PFSK-1 (cell line): ENCODE results near the gene EPHA8.

Source experiments
- POLR2AphosphoS5 ChIP-seq: IDR thresholded peaks from 2 replicates; pipeline ENCODE4 v1.6.1; 2012; ENCODE audit warnings: low read depth, mild to moderate bottlenecking, control low read depth, low read length, moderate library complexity
- TAF1 ChIP-seq: IDR thresholded peaks from 2 replicates; pipeline ENCODE4 v1.6.1; 2012; ENCODE audit warnings: low read length, control low read depth, borderline replicate concordance; ENCODE audit not compliant: insufficient read depth

- no peak for TF ChIP-seq POLR2AphosphoS5
- TF ChIP-seq TAF1, result no peak
These were observed 62.1 kb downstream of the EPHA8 start for GRCh38 chr1:22625262-22625925.
